ENCODE results near the gene TNFAIP3.
"Not testable (repeated sequence)": the region's sequence is repeated elsewhere in the genome, so short reads cannot be mapped to it uniquely, and the experiment has no call there.

The TNFAIP3 gene

GRCh38 chr6:137892271-137892708 is 25.2 kb downstream of the TNFAIP3 start:
- Histone ChIP-seq H3K4me3 (ENCODE audit: low read depth, low read length) (no peak overlapping the region), H3K9me3 (ENCODE audit: control insufficient read depth, insufficient read depth, low read depth, low read length) (no peaks in the 10 kb centered on the region), H3K9ac (ENCODE audit: low read length) (no peak overlapping the region), H3K4me1 (ENCODE audit: control insufficient read depth, insufficient read depth, low read length) (no peaks in the 10 kb centered on the region), H3K27me3 (ENCODE audit: control insufficient read depth, insufficient read depth, low read length) (no peaks in the 10 kb centered on the region), H3K27ac (ENCODE audit: low read depth, low read length) (no peak overlapping the region), H3K36me3 (ENCODE audit: control insufficient read depth, insufficient read depth, low read length) (no peaks in the 10 kb centered on the region)

DNA sequence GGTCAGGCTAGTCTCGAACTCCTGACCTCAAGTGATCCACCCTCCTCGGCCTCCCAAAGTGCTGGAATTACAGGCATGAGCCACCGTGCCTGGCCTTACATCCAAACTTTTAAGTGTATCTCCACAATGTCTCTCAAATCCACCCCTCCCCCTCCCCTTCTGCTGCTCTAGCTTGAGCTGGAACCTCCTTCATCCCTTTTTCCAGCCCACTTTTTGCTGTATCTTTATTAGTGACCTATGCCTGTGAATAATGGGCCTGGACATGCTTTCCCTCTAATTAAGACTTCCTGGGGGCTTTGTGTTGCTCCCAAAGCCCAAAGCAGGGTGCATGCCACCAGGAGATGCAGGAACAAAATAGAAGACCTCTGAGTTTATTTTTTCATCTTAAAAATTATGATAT is 26.1 kb downstream of the TNFAIP3 start:
- Histone ChIP-seq H3K4me1 (ENCODE audit: control insufficient read depth, insufficient read depth, low read length) (no peaks in the 10 kb centered on the region), H3K27me3 (ENCODE audit: control insufficient read depth, insufficient read depth, low read length) (no peaks in the 10 kb centered on the region), H3K36me3 (ENCODE audit: control insufficient read depth, insufficient read depth, low read length) (no peaks in the 10 kb centered on the region), H3K9me3 (ENCODE audit: control insufficient read depth, insufficient read depth, low read depth, low read length) (no peaks in the 10 kb centered on the region), H3K4me3 (ENCODE audit: low read depth, low read length) (no peak overlapping the region), H3K9ac (ENCODE audit: low read length) (no peak overlapping the region), H3K27ac (ENCODE audit: low read depth, low read length) (no peak overlapping the region)

GRCh38 chr6:137893726-137894125 is 26.7 kb downstream of the TNFAIP3 start:
- Histone ChIP-seq H3K9ac (ENCODE audit: low read length) (no peak overlapping the region), H3K9me3 (ENCODE audit: control insufficient read depth, insufficient read depth, low read depth, low read length) (no peaks in the 10 kb centered on the region), H3K4me1 (ENCODE audit: control insufficient read depth, insufficient read depth, low read length) (no peaks in the 10 kb centered on the region), H3K27ac (ENCODE audit: low read depth, low read length) (no peak overlapping the region), H3K36me3 (ENCODE audit: control insufficient read depth, insufficient read depth, low read length) (no peaks in the 10 kb centered on the region), H3K27me3 (ENCODE audit: control insufficient read depth, insufficient read depth, low read length) (no peaks in the 10 kb centered on the region), H3K4me3 (ENCODE audit: low read depth, low read length) (no peak overlapping the region)

DNA sequence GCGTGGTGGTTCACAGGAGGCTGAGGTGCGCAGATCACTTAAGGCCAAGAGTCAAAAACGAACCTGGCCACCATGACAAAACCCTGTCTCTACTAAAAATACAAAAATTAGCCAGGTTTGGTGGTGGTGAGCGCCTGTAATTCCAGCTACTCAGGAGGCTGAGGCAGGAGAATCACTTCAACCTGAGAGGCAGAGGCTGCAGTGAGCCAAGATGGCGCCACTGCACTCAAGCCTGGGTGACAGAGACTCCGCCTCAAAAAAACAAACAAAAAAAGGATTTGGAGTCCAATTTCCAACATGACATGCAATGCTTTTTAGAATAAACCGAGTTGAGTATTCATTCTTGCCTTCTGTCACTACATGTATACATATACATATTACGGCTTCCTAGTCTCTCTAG is 27.3 kb downstream of the TNFAIP3 start:
- H3K36me3 ChIP-seq (ENCODE audit: control insufficient read depth, insufficient read depth, low read length); H3K9me3 ChIP-seq (ENCODE audit: control insufficient read depth, insufficient read depth, low read depth, low read length); H3K9ac ChIP-seq (ENCODE audit: low read length); H3K27me3 ChIP-seq (ENCODE audit: control insufficient read depth, insufficient read depth, low read length); H3K27ac ChIP-seq (ENCODE audit: low read depth, low read length); H3K4me1 ChIP-seq (ENCODE audit: control insufficient read depth, insufficient read depth, low read length); H3K4me3 ChIP-seq (ENCODE audit: low read depth, low read length): not testable (repeated sequence)

- Histone ChIP-seq H3K4me3 (ENCODE audit: low read depth, low read length) (no peak overlapping the region), H3K9me3 (ENCODE audit: control insufficient read depth, insufficient read depth, low read depth, low read length) (no peaks in the 10 kb centered on the region), H3K27me3 (ENCODE audit: control insufficient read depth, insufficient read depth, low read length) (no peaks in the 10 kb centered on the region), H3K9ac (ENCODE audit: low read length) (no peak overlapping the region), H3K27ac (ENCODE audit: low read depth, low read length) (no peak overlapping the region), H3K4me1 (ENCODE audit: control insufficient read depth, insufficient read depth, low read length) (no peaks in the 10 kb centered on the region), H3K36me3 (ENCODE audit: control insufficient read depth, insufficient read depth, low read length) (no peaks in the 10 kb centered on the region)
Observed at GRCh38 chr6:137894779-137895385, 27.8 kb downstream of the TNFAIP3 start.

- Histone ChIP-seq H3K4me3 (ENCODE audit: low read depth, low read length) (no peak overlapping the region), H3K27me3 (ENCODE audit: control insufficient read depth, insufficient read depth, low read length) (no peaks in the 10 kb centered on the region)
Observed at GRCh38 chr6:137896647-137897046, 29.6 kb downstream of the TNFAIP3 start.

GRCh38 chr6:137900815-137901214 is 33.8 kb downstream of the TNFAIP3 start:
- no peaks in the 10 kb centered on the region for H3K27me3 ChIP-seq (ENCODE audit: control insufficient read depth, insufficient read depth, low read length)
- H3K9ac ChIP-seq (ENCODE audit: low read length) = no peak overlapping the region
- H3K27ac ChIP-seq (ENCODE audit: low read depth, low read length) = no peak overlapping the region
- H3K36me3 ChIP-seq (ENCODE audit: control insufficient read depth, insufficient read depth, low read length) = no peaks in the 10 kb centered on the region
- no peak overlapping the region for H3K4me3 ChIP-seq (ENCODE audit: low read depth, low read length)
- no peaks in the 10 kb centered on the region for H3K9me3 ChIP-seq (ENCODE audit: control insufficient read depth, insufficient read depth, low read depth, low read length)
- H3K4me1 ChIP-seq (ENCODE audit: control insufficient read depth, insufficient read depth, low read length) = no peaks in the 10 kb centered on the region

More at GRCh38 chr6:137896647-137897046, 29.6 kb downstream of the TNFAIP3 start:
- Histone ChIP-seq H3K4me1 (ENCODE audit: control insufficient read depth, insufficient read depth, low read length) (no peaks in the 10 kb centered on the region), H3K9me3 (ENCODE audit: control insufficient read depth, insufficient read depth, low read depth, low read length) (no peaks in the 10 kb centered on the region), H3K27ac (ENCODE audit: low read depth, low read length) (no peak overlapping the region), H3K9ac (ENCODE audit: low read length) (no peak overlapping the region), H3K36me3 (ENCODE audit: control insufficient read depth, insufficient read depth, low read length) (no peaks in the 10 kb centered on the region)

- Histone ChIP-seq H3K27ac (ENCODE audit: low read depth, low read length) (no peak overlapping the region), H3K9me3 (ENCODE audit: control insufficient read depth, insufficient read depth, low read depth, low read length) (no peaks in the 10 kb centered on the region), H3K9ac (ENCODE audit: low read length) (no peak overlapping the region), H3K4me3 (ENCODE audit: low read depth, low read length) (no peak overlapping the region), H3K4me1 (ENCODE audit: control insufficient read depth, insufficient read depth, low read length) (no peaks in the 10 kb centered on the region), H3K36me3 (ENCODE audit: control insufficient read depth, insufficient read depth, low read length) (no peaks in the 10 kb centered on the region), H3K27me3 (ENCODE audit: control insufficient read depth, insufficient read depth, low read length) (no peaks in the 10 kb centered on the region)
Observed at GRCh38 chr6:137901454-137901853, 34.4 kb downstream of the TNFAIP3 start.

DNA sequence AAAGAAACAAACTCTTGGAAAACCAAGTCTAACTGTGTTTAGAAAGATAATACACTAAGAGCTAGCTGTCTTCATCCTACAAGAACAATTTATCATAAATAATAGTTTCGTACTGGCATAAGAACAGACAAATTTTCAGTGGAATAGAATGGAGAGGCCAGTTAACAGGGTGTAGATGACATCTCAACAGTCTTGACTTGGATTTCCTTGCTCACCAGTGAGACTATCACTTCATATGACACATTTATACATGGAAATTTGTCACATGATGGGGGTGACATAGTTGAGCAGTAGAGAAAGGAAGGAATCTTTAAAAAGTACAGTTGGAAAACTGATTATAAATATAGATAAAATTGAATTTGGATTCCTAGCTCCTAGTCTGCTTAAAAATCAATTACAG is 35.6 kb downstream of the TNFAIP3 start:
- no peak overlapping the region for H3K4me3 ChIP-seq (ENCODE audit: low read depth, low read length)
- H3K27me3 ChIP-seq (ENCODE audit: control insufficient read depth, insufficient read depth, low read length) = no peaks in the 10 kb centered on the region
- H3K27ac ChIP-seq (ENCODE audit: low read depth, low read length) = no peak overlapping the region
- H3K4me1 ChIP-seq (ENCODE audit: control insufficient read depth, insufficient read depth, low read length) = no peaks in the 10 kb centered on the region
- no peaks in the 10 kb centered on the region for H3K36me3 ChIP-seq (ENCODE audit: control insufficient read depth, insufficient read depth, low read length)
- H3K9ac ChIP-seq (ENCODE audit: low read length) = no peak overlapping the region
- H3K9me3 ChIP-seq (ENCODE audit: control insufficient read depth, insufficient read depth, low read depth, low read length) = no peaks in the 10 kb centered on the region

DNA sequence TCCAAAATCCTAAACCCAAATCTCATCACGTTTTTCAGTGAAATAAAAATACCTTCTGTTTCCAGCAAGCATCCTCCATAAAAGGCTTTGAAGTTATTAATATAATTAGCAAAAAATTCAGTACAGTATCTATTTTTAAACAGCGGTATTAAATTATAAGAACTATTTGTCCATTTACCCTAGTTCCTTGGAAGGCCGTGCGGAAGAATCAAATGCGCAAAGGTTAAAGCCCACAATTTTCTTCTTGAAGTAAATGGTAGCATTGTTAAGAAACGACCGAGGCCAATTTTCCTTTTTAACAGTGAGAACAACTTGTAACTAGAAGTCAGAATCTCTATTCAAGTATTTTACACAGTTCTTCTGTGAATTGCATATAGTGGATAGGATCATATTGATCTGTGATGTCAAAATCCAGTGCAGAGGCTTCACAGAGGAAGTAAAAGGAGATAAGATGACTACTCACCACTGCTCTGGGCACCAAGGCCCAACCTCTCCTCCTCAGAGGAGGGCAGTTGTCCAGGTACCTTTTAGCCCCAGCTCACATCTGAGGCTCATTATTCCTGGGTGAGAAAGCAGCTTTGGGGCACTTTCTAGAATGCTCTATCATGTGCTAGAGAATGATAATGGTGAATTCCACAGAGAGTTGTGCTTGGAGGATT is 36.3 kb downstream of the TNFAIP3 start:
- no peak overlapping the region for H3K9ac ChIP-seq (ENCODE audit: low read length)
- no peak overlapping the region for H3K4me3 ChIP-seq (ENCODE audit: low read depth, low read length)
- H3K36me3 ChIP-seq (ENCODE audit: control insufficient read depth, insufficient read depth, low read length) = no peaks in the 10 kb centered on the region
- H3K4me1 ChIP-seq (ENCODE audit: control insufficient read depth, insufficient read depth, low read length) = no peaks in the 10 kb centered on the region
- H3K9me3 ChIP-seq (ENCODE audit: control insufficient read depth, insufficient read depth, low read depth, low read length) = no peaks in the 10 kb centered on the region
- no peak overlapping the region for H3K27ac ChIP-seq (ENCODE audit: low read depth, low read length)
- H3K27me3 ChIP-seq (ENCODE audit: control insufficient read depth, insufficient read depth, low read length) = no peaks in the 10 kb centered on the region

DNA sequence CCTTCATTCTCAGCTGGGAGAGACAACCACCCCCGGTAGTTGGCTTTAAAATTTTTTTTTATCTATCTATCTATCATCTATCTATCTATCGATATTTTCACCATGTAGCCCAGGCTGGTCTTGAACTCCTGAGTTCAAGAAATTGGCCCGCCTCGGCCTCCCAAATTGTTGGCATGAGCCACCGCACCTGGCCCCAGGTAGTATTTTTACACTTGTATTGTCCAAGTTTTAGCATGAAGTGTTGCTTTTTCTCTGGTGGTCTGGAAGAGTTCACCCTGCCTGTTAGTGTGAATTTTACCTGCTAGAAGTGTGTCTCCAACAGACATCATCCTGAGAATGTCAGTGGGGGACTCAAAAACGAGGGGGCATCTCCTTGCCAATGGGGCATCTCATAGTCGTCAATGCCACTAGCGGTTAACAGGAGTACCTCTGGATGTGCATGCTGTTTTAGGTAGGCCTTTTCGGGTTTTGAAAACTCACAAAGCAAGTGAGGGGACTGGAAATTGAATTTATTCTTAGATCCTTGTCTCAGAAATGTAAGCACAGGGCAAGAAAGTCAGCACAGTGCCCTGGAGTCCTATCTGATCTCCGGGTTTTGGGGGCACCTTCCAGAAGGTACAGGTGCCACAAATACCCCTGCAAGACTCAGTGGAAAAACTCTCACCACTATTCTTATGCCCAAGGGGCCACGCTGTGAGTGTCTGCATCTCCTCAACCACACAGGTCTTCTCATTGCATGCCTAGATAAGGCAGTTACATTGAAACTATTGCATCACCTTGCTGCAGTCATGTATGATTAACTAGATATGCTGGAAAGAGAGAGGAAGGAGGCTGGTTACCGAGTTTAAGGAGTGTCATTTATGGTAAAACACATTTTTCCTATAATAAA is 37.1 kb downstream of the TNFAIP3 start:
- Histone ChIP-seq H3K27ac (ENCODE audit: low read depth, low read length) (no peak overlapping the region), H3K9me3 (ENCODE audit: control insufficient read depth, insufficient read depth, low read depth, low read length) (no peaks in the 10 kb centered on the region), H3K9ac (ENCODE audit: low read length) (no peak overlapping the region), H3K36me3 (ENCODE audit: control insufficient read depth, insufficient read depth, low read length) (no peaks in the 10 kb centered on the region), H3K27me3 (ENCODE audit: control insufficient read depth, insufficient read depth, low read length) (no peaks in the 10 kb centered on the region), H3K4me3 (ENCODE audit: low read depth, low read length) (no peak overlapping the region), H3K4me1 (ENCODE audit: control insufficient read depth, insufficient read depth, low read length) (no peaks in the 10 kb centered on the region)
